Measurements from ENCODE around the gene CCDC33. TPM values are rescaled to one million over a fixed set of nuclear protein-coding genes. Genes with fewer than 3 reads are reported as not detected.

CCDC33 gene
- total and polyA plus RNA-seq, 7 donors: 0.01 to 0.03 TPM; not detected in 5

- H3K27ac ChIP-seq: peak overlapping the region; percentile 65
- no peaks in the 10 kb centered on the region for H3K9me3 ChIP-seq
- intact Hi-C loops (cut with DNase I): no loop called here
- no peaks in the 10 kb centered on the region for H3K27me3 ChIP-seq (ENCODE audit: insufficient read depth in 3 of 3, low read length in 2 of 3)
- no peaks in the 10 kb centered on the region for H3K36me3 ChIP-seq (ENCODE audit: insufficient read depth in 1 of 2, low read depth in 1 of 2)
- H3K4me3 ChIP-seq: no peak overlapping the region
- TF ChIP-seq, protein P1, sequence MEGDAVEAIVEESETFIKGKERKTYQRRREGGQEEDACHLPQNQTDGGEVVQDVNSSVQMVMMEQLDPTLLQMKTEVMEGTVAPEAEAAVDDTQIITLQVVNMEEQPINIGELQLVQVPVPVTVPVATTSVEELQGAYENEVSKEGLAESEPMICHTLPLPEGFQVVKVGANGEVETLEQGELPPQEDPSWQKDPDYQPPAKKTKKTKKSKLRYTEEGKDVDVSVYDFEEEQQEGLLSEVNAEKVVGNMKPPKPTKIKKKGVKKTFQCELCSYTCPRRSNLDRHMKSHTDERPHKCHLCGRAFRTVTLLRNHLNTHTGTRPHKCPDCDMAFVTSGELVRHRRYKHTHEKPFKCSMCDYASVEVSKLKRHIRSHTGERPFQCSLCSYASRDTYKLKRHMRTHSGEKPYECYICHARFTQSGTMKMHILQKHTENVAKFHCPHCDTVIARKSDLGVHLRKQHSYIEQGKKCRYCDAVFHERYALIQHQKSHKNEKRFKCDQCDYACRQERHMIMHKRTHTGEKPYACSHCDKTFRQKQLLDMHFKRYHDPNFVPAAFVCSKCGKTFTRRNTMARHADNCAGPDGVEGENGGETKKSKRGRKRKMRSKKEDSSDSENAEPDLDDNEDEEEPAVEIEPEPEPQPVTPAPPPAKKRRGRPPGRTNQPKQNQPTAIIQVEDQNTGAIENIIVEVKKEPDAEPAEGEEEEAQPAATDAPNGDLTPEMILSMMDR (IDR thresholded peaks at IDR 0.05): no peak
- peak; percentile 84 to 93 for DNase-seq
- peaks cover 7% of the 10 kb centered on the region for H3K4me1 ChIP-seq
- ATAC-seq: peak; percentile 41 to 74 (median 56)
- WGBS, 3 donors: 37 to 42% (median 38%) methylated on average over 8 of the region's 8 CpGs
Measured at GRCh38 chr15:74317820-74318375, 81.8 kb downstream of the CCDC33 start.

- ATAC-seq: peak in 2 of 4 donors; percentile 7 to 49
- WGBS, 3 donors: 77 to 83% (median 82%) methylated on average over 6 of the region's 6 CpGs
- Histone ChIP-seq H3K4me1 (peaks cover 7% of the 10 kb centered on the region), H3K4me3 (no peak overlapping the region), H3K27ac (peak overlapping the region; percentile 55), H3K9me3 (no peaks in the 10 kb centered on the region), H3K36me3 (ENCODE audit: insufficient read depth in 1 of 2, low read depth in 1 of 2) (no peaks in the 10 kb centered on the region), H3K27me3 (ENCODE audit: insufficient read depth in 3 of 3, low read length in 2 of 3) (no peaks in the 10 kb centered on the region)
- DNase-seq: peak; percentile 41 to 80
- intact Hi-C loops (cut with DNase I): no loop called here
- TF ChIP-seq, protein P1 (IDR thresholded peaks at IDR 0.05): no peak
Measured at GRCh38 chr15:74318376-74319137, 82.4 kb downstream of the CCDC33 start.

DNA sequence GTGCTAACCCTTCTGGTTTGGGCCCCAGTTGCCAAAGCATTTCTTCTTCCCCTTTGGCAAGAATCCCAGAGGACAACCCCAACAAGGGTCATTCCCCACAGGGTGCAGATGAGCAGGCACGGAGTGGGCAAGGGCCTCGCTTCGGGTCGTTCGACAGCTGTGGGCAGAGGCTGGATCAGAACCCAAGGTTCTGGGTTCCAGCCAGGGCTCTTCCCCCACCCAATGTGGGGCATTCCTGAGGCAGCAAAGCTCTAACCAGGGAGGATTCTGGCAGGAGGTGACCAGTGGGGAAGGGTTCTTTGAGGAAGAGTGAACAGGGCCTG, 83.0 kb downstream of the CCDC33 start:
- intact Hi-C loops (cut with DNase I): no loop called here
- DNase-seq (no peak), ATAC-seq (no peak)
- TF ChIP-seq, protein P1 (IDR thresholded peaks at IDR 0.05): no peak
- Histone ChIP-seq H3K27me3 (ENCODE audit: insufficient read depth in 3 of 3, low read length in 2 of 3) (no peaks in the 10 kb centered on the region), H3K36me3 (ENCODE audit: insufficient read depth in 1 of 2, low read depth in 1 of 2) (no peaks in the 10 kb centered on the region), H3K4me1 (peaks cover 7% of the 10 kb centered on the region), H3K9me3 (no peaks in the 10 kb centered on the region), H3K27ac (peak overlapping the region; percentile 50), H3K4me3 (no peak overlapping the region)
- 33 to 52% (median 47%) methylated on average over 5 of the region's 5 CpGs for WGBS, 3 donors

DNA sequence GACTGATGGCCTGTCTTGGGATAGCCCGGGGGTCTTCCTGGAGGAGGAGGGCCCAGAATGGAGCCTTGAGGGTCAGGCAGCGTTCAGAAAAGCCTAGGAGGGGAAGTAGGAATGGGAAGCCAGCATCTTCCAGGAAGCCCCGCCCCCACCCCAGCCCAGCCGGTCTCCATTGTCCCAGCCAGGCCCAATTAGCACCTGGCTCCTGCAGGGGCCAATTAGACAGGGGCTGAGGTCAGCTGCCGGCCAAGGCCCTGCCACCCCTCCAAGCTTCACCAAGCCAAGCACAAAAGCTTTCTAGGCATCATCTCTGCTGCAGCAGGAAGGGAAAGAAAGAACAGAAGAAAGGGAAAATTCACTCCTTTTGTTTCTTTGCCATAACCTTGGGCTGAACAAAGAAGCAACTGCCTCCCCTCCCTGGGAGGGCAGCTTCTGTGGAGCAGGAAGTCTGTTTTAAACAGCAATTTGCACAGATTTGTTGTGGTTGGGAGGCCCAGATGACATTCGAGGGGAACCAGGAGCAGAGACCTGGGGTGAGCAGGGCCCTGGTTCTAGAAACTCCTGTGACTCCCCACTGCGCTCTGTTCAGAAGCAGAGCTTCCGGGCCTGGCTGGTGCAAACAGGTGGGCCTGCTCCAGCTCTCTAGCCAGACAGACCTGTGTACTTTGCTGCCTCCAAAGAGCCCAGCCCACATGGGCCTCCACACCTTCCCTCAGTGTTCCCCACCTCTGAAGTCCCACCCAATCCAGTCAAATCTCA, 83.6 kb downstream of the CCDC33 start:
- no peaks in the 10 kb centered on the region for H3K36me3 ChIP-seq (ENCODE audit: insufficient read depth in 1 of 2, low read depth in 1 of 2)
- H3K9me3 ChIP-seq: no peaks in the 10 kb centered on the region
- TF ChIP-seq, protein P1 (IDR thresholded peaks at IDR 0.05): no peak
- 45 to 60% (median 47%) methylated on average over 8 of the region's 8 CpGs for WGBS, 3 donors
- DNase-seq: peak in 1 of 2 donors; percentile 43
- intact Hi-C loops (cut with DNase I): loop anchor here (5.0 to 10.0 kb wide), 4 partner anchors 192 to 347 kb away; no protein-coding TSS in a partner anchor
- H3K27me3 ChIP-seq (ENCODE audit: insufficient read depth in 3 of 3, low read length in 2 of 3): no peaks in the 10 kb centered on the region
- peaks cover 7% of the 10 kb centered on the region for H3K4me1 ChIP-seq
- no peak overlapping the region for H3K4me3 ChIP-seq
- ATAC-seq: no peak
- H3K27ac ChIP-seq: peak overlapping the region; percentile 50
